HEK293 (cell line): ENCODE data around the gene RTCB.
A peak's percentile ranks its signal among the peaks of the same experiment; 100 is the strongest.

Experiments used
- CTCF ChIA-PET: fragments of 350-600 bp; formaldehyde crosslinking; extraction: SDS; loops from one replicate; lab custom pipeline; 2021; ENCODE audit warnings: antibody characterized with exemption; lab: Yijun Ruan, JAX
- POLR2A ChIA-PET: fragments of 300-600 bp; formaldehyde crosslinking; extraction: SDS; loops from one replicate; lab custom pipeline; 2020; ENCODE audit warnings: antibody characterized with exemption, inconsistent platforms; lab: Yijun Ruan, JAX
- H3K27ac ChIP-seq: fragments of 200-500 bp; sonication (Bioruptor generic); 2 replicates; pipeline ENCODE4 v1.5.1; 2014; ENCODE audit warnings: low read depth, low read length, control low read depth, inconsistent platforms; ENCODE audit errors: extremely low read depth
- H3K36me3 ChIP-seq, 2 experiments: fragments of 200-500 bp in 1 of 2; sonication (Bioruptor generic) in 1 of 2; 1 replicate in 1 of 2; 2 replicates in 1 of 2; pipeline ENCODE4 v1.5.1; 2014 to 2017; ENCODE audit warnings: inconsistent platforms in 2 of 2, low read length in 2 of 2; ENCODE audit not compliant: control insufficient read depth in 2 of 2, insufficient read depth in 1 of 2
- H3K4me1 ChIP-seq: fragments of 200-500 bp; sonication (Bioruptor generic); 2 replicates; pipeline ENCODE4 v1.5.1; 2014; ENCODE audit warnings: mild to moderate bottlenecking, low read length, inconsistent platforms; ENCODE audit not compliant: control insufficient read depth, insufficient read depth
- H3K4me3 ChIP-seq: 2 replicates; pipeline ENCODE4 v1.5.1; 2011; ENCODE audit warnings: low read depth, mild to moderate bottlenecking, control low read depth, low read length, moderate library complexity
- H3K9me3 ChIP-seq: fragments of 200-500 bp; sonication (Bioruptor generic); 2 replicates; pipeline ENCODE4 v1.5.1; 2014; ENCODE audit warnings: low read depth, low read length, inconsistent platforms; ENCODE audit not compliant: control insufficient read depth, insufficient read depth
- GFI1B ChIP-seq: fragments of 450-650 bp; formaldehyde crosslinking; IDR thresholded peaks from 2 replicates; pipeline ENCODE4 v1.5.1; 2016; ENCODE audit warnings: missing biosample characterization, missing genetic modification characterization
- RBAK ChIP-seq: fragments of 450-650 bp; formaldehyde crosslinking; IDR thresholded peaks from 2 replicates; pipeline ENCODE4 v1.5.1; 2016; ENCODE audit warnings: missing biosample characterization, missing genetic modification characterization
- REPIN1 ChIP-seq: fragments of 450-650 bp; formaldehyde crosslinking; IDR thresholded peaks from 2 replicates; pipeline ENCODE4 v1.5.1; 2017; ENCODE audit warnings: missing biosample characterization, missing genetic modification characterization, low read depth
- SCRT1 ChIP-seq: fragments of 450-650 bp; formaldehyde crosslinking; IDR thresholded peaks from 2 replicates; pipeline ENCODE4 v1.5.1; 2016; ENCODE audit warnings: missing biosample characterization, missing genetic modification characterization, borderline replicate concordance
- SETDB1 ChIP-seq: IDR thresholded peaks from one replicate; pipeline ENCODE4 v1.6.1; 2017; ENCODE audit warnings: mild to moderate bottlenecking, low read length, moderate library complexity, mixed read lengths; ENCODE audit not compliant: insufficient read length
- ZNF214 ChIP-seq: fragments of 450-650 bp; formaldehyde crosslinking; IDR thresholded peaks from 2 replicates; pipeline ENCODE4 v1.5.1; 2017; ENCODE audit warnings: missing biosample characterization, mild to moderate bottlenecking, missing genetic modification characterization, borderline replicate concordance
- ZNF24 ChIP-seq: fragments of 450-650 bp; formaldehyde crosslinking; IDR thresholded peaks from 2 replicates; pipeline ENCODE4 v1.5.1; 2016; ENCODE audit warnings: missing biosample characterization, missing genetic modification characterization
- ZNF350 ChIP-seq: fragments of 450-650 bp; formaldehyde crosslinking; IDR thresholded peaks from 2 replicates; pipeline ENCODE4 v1.5.0; 2017; ENCODE audit warnings: missing biosample characterization, mild to moderate bottlenecking, missing genetic modification characterization
- ZNF404 ChIP-seq: fragments of 450-650 bp; formaldehyde crosslinking; IDR thresholded peaks from 2 replicates; pipeline ENCODE4 v1.5.1; 2017; ENCODE audit warnings: missing biosample characterization, missing genetic modification characterization
- ZNF529 ChIP-seq: fragments of 450-650 bp; formaldehyde crosslinking; IDR thresholded peaks from 2 replicates; pipeline ENCODE4 v1.5.1; 2017; ENCODE audit warnings: missing genetic modification characterization, missing biosample characterization; ENCODE audit not compliant: insufficient replicate concordance
- ZNF624 ChIP-seq: fragments of 450-650 bp; formaldehyde crosslinking; IDR thresholded peaks from 2 replicates; pipeline ENCODE4 v1.5.1; 2017; ENCODE audit warnings: missing biosample characterization, missing genetic modification characterization
- ZNF837 ChIP-seq: fragments of 450-650 bp; formaldehyde crosslinking; IDR thresholded peaks from 2 replicates; pipeline ENCODE4 v1.5.1; 2016; ENCODE audit warnings: missing biosample characterization, missing genetic modification characterization
- TF ChIP-seq, protein P1 (sequence below): fragments of 450-650 bp; formaldehyde crosslinking; IDR thresholded peaks from 2 replicates; pipeline ENCODE4 v1.5.1; 2016; ENCODE audit warnings: missing biosample characterization, missing genetic modification characterization
- TF ChIP-seq, protein P2 (sequence below): fragments of 450-650 bp; formaldehyde crosslinking; IDR thresholded peaks from 2 replicates; pipeline ENCODE4 v1.5.1; 2017; ENCODE audit warnings: missing biosample characterization, missing genetic modification characterization
- TF ChIP-seq, protein P3 (sequence below): fragments of 450-650 bp; formaldehyde crosslinking; IDR thresholded peaks from 2 replicates; pipeline ENCODE4 v1.5.1; 2016; ENCODE audit warnings: missing biosample characterization, missing genetic modification characterization
- TF ChIP-seq, protein P4 (sequence below): fragments of 450-650 bp; formaldehyde crosslinking; IDR thresholded peaks from 2 replicates; pipeline ENCODE4 v1.5.1; 2016; ENCODE audit warnings: missing biosample characterization, missing genetic modification characterization
- TF ChIP-seq, protein P5 (sequence below): fragments of 450-650 bp; formaldehyde crosslinking; IDR thresholded peaks from 2 replicates; pipeline ENCODE4 v1.5.1; 2016; ENCODE audit warnings: missing biosample characterization, missing genetic modification characterization

RTCB gene

DNA sequence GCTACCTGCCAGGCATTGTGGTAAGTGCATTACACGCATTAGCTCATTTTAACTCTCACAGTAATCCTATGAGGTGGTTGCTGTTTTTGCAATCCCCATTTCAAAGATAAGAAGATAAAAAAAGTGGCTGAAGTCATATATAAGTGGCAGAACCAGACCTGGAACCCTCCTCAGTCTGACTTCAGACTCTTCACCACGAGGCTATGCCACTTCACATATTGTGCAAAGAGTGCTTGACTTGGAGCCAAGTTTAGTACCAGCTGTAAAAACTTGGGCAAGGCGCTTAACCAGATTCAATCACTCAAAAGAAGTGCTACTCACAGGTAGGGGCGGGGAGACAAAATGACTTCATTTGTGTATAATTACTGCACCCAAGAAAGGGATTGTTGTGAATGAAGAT is 36.9 kb upstream of the RTCB start (continued):
- TF ChIP-seq ZNF837, result no peak
- TF ChIP-seq GFI1B (tag by site-specific recombination), result no peak
- no peak for TF ChIP-seq SCRT1 (tag by site-specific recombination)
- no peak for TF ChIP-seq SETDB1
- no peak for TF ChIP-seq ZNF624 (tag by site-specific recombination)
- TF ChIP-seq, protein P1, sequence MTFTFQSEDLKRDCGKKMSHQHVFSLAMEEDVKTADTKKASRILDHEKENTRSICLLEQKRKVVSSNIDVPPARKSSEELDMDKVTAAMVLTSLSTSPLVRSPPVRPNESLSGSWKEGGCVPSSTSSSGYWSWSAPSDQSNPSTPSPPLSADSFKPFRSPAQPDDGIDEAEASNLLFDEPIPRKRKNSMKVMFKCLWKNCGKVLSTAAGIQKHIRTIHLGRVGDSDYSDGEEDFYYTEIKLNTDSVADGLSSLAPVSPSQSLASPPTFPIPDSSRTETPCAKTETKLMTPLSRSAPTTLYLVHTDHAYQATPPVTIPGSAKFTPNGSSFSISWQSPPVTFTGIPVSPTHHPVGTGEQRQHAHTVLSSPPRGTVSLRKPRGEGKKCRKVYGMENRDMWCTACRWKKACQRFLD, result no peak
- no peak for TF ChIP-seq ZNF214 (tag by site-specific recombination)
- TF ChIP-seq ZNF529 (tag by site-specific recombination), result no peak
- TF ChIP-seq, protein P2, sequence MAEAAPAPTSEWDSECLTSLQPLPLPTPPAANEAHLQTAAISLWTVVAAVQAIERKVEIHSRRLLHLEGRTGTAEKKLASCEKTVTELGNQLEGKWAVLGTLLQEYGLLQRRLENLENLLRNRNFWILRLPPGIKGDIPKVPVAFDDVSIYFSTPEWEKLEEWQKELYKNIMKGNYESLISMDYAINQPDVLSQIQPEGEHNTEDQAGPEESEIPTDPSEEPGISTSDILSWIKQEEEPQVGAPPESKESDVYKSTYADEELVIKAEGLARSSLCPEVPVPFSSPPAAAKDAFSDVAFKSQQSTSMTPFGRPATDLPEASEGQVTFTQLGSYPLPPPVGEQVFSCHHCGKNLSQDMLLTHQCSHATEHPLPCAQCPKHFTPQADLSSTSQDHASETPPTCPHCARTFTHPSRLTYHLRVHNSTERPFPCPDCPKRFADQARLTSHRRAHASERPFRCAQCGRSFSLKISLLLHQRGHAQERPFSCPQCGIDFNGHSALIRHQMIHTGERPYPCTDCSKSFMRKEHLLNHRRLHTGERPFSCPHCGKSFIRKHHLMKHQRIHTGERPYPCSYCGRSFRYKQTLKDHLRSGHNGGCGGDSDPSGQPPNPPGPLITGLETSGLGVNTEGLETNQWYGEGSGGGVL (tag by site-specific recombination), result peak; percentile 92
- TF ChIP-seq REPIN1 (tag by site-specific recombination), result no peak
- TF ChIP-seq ZNF350 (tag by site-specific recombination), result no peak
- TF ChIP-seq, protein P3, sequence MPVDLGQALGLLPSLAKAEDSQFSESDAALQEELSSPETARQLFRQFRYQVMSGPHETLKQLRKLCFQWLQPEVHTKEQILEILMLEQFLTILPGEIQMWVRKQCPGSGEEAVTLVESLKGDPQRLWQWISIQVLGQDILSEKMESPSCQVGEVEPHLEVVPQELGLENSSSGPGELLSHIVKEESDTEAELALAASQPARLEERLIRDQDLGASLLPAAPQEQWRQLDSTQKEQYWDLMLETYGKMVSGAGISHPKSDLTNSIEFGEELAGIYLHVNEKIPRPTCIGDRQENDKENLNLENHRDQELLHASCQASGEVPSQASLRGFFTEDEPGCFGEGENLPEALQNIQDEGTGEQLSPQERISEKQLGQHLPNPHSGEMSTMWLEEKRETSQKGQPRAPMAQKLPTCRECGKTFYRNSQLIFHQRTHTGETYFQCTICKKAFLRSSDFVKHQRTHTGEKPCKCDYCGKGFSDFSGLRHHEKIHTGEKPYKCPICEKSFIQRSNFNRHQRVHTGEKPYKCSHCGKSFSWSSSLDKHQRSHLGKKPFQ (tag by site-specific recombination), result no peak
- TF ChIP-seq, protein P4, sequence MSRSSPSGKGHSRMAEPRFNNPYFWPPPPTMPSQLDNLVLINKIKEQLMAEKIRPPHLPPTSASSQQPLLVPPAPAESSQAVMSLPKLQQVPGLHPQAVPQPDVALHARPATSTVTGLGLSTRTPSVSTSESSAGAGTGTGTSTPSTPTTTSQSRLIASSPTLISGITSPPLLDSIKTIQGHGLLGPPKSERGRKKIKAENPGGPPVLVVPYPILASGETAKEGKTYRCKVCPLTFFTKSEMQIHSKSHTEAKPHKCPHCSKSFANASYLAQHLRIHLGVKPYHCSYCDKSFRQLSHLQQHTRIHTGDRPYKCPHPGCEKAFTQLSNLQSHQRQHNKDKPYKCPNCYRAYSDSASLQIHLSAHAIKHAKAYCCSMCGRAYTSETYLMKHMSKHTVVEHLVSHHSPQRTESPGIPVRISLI (tag by site-specific recombination), result no peak
- TF ChIP-seq ZNF404 (tag by site-specific recombination), result no peak

DNA sequence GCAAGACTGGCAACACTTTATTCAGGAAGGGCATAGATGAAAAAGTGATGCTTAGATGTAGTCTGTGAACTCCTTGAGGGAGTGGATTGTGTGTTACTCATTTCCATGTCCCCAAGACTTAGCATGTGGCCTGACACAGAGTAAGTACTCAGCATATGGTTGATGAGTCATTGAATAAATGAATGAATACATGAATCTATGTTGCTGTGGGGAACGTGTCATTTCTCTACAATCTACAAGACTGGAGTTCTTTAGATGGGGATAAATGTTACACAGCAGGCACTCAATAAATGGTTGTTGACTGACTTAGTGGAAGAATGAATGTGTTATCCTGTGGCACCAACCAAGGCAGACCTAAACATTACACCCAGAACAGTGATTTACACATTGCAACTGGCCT is 34.3 kb upstream of the RTCB start:
- no peak overlapping the region for H3K4me3 ChIP-seq
- H3K27ac ChIP-seq, result no peak overlapping the region
- ChIA-PET POLR2A (no interaction called here), CTCF (interaction anchor here (0.6 to 1.1 kb wide), 2 partner anchors 34 to 35 kb away, joined by 3 read pairs; no protein-coding TSS in a partner anchor)
- TF ChIP-seq, protein P5, sequence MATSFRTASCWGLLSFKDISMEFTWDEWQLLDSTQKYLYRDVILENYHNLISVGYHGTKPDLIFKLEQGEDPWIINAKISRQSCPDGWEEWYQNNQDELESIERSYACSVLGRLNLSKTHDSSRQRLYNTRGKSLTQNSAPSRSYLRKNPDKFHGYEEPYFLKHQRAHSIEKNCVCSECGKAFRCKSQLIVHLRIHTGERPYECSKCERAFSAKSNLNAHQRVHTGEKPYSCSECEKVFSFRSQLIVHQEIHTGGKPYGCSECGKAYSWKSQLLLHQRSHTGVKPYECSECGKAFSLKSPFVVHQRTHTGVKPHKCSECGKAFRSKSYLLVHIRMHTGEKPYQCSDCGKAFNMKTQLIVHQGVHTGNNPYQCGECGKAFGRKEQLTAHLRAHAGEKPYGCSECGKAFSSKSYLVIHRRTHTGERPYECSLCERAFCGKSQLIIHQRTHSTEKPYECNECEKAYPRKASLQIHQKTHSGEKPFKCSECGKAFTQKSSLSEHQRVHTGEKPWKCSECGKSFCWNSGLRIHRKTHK (tag by site-specific recombination), result no peak
- TF ChIP-seq RBAK (tag by site-specific recombination) (0 out of 2 replicates have a peak, but pooled peaks have one; percentile 63), ZNF24 (tag by site-specific recombination) (peak; percentile 76; the same call in 1 of the 2 replicates)
- H3K4me1 ChIP-seq, result no peaks in the 10 kb centered on the region
- H3K9me3 ChIP-seq, result no peaks in the 10 kb centered on the region
- no peaks in the 10 kb centered on the region for H3K36me3 ChIP-seq
